SK-N-SH (cell line): ENCODE measurements around the gene CCDC150.

Source experiments
- EZH2phosphoT487 ChIP-seq: fragments of 200-600 bp; sonication (generic); IDR thresholded peaks from 2 replicates; pipeline ENCODE4 v1.6.1; 2017; ENCODE audit warnings: low read depth, mixed run types, mild to moderate bottlenecking, antibody characterized with exemption, moderate library complexity, borderline replicate concordance
- FOSL2 ChIP-seq: IDR thresholded peaks from 2 replicates; pipeline ENCODE4 v1.4.0; 2012; ENCODE audit warnings: low read depth, mild to moderate bottlenecking, moderate library complexity, borderline replicate concordance
- GATA2 ChIP-seq: sonication (generic); formaldehyde crosslinking; IDR thresholded peaks from 2 replicates; pipeline ENCODE4 v1.5.0; 2020; ENCODE audit warnings: mild to moderate bottlenecking, missing genetic modification reagents
- POLR2AphosphoS5 ChIP-seq: IDR thresholded peaks from 2 replicates; pipeline ENCODE4 v1.6.1; 2012; ENCODE audit warnings: low read depth, low read length
- RAD21 ChIP-seq: IDR thresholded peaks from 2 replicates; pipeline ENCODE4 v1.6.1; 2012; ENCODE audit warnings: mild to moderate bottlenecking, low read length
- TF ChIP-seq, protein P1 (sequence below): fragments of 200-600 bp; sonication (generic); IDR thresholded peaks from 2 replicates; pipeline ENCODE4 v1.6.1; 2017; ENCODE audit warnings: antibody characterized with exemption, mild to moderate bottlenecking, moderate library complexity
- TF ChIP-seq, protein P2 (sequence below): IDR thresholded peaks from 2 replicates; pipeline ENCODE4 v1.6.1; 2012; ENCODE audit warnings: mild to moderate bottlenecking, low read depth, low read length, moderate library complexity

DNA sequence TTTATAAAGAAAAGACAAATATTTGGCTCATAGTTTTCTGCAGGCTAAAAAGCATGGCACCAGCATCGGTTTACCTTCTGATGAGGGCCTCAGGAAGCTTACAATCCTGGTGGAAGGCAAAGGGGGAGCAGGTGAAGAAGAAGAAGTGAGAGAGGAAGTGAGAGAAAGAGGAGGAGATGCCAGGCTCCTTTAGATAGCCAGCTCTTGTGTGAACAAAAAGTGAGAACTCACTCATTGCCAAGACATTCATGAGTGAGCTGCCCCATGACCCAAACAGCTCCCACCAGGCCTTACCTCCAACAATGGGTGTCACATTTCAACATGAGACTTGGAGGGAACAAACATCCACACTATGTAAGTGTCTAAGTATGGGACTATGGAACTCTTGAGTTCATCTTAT lies 14.3 kb downstream of the CCDC150 start:
- TF ChIP-seq POLR2AphosphoS5: no peak
- no peak for TF ChIP-seq GATA2
- TF ChIP-seq, protein P1, sequence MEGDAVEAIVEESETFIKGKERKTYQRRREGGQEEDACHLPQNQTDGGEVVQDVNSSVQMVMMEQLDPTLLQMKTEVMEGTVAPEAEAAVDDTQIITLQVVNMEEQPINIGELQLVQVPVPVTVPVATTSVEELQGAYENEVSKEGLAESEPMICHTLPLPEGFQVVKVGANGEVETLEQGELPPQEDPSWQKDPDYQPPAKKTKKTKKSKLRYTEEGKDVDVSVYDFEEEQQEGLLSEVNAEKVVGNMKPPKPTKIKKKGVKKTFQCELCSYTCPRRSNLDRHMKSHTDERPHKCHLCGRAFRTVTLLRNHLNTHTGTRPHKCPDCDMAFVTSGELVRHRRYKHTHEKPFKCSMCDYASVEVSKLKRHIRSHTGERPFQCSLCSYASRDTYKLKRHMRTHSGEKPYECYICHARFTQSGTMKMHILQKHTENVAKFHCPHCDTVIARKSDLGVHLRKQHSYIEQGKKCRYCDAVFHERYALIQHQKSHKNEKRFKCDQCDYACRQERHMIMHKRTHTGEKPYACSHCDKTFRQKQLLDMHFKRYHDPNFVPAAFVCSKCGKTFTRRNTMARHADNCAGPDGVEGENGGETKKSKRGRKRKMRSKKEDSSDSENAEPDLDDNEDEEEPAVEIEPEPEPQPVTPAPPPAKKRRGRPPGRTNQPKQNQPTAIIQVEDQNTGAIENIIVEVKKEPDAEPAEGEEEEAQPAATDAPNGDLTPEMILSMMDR: no peak
- TF ChIP-seq, protein P2, sequence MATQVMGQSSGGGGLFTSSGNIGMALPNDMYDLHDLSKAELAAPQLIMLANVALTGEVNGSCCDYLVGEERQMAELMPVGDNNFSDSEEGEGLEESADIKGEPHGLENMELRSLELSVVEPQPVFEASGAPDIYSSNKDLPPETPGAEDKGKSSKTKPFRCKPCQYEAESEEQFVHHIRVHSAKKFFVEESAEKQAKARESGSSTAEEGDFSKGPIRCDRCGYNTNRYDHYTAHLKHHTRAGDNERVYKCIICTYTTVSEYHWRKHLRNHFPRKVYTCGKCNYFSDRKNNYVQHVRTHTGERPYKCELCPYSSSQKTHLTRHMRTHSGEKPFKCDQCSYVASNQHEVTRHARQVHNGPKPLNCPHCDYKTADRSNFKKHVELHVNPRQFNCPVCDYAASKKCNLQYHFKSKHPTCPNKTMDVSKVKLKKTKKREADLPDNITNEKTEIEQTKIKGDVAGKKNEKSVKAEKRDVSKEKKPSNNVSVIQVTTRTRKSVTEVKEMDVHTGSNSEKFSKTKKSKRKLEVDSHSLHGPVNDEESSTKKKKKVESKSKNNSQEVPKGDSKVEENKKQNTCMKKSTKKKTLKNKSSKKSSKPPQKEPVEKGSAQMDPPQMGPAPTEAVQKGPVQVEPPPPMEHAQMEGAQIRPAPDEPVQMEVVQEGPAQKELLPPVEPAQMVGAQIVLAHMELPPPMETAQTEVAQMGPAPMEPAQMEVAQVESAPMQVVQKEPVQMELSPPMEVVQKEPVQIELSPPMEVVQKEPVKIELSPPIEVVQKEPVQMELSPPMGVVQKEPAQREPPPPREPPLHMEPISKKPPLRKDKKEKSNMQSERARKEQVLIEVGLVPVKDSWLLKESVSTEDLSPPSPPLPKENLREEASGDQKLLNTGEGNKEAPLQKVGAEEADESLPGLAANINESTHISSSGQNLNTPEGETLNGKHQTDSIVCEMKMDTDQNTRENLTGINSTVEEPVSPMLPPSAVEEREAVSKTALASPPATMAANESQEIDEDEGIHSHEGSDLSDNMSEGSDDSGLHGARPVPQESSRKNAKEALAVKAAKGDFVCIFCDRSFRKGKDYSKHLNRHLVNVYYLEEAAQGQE: no peak
- no peak for TF ChIP-seq FOSL2
- no peak for TF ChIP-seq RAD21
- no peak for TF ChIP-seq EZH2phosphoT487
